OCI-LY1 (cell line): ENCODE measurements around the gene SC5D.

Source experiments
- CTCF ChIP-seq: fragments of 200-600 bp; sonication (generic), shearing (Covaris generic); IDR thresholded peaks from 2 replicates; pipeline ENCODE4 v1.5.1; 2017; ENCODE audit warnings: mild to moderate bottlenecking, antibody characterized with exemption, low read length, moderate library complexity, mixed read lengths
- EZH2 ChIP-seq: fragments of 200-600 bp; sonication (generic), shearing (Covaris generic); IDR thresholded peaks from 2 replicates; pipeline ENCODE4 v1.8.0; 2017; ENCODE audit warnings: borderline replicate concordance, mixed run types, mild to moderate bottlenecking, antibody characterized with exemption, low read length, moderate library complexity, mixed read lengths

- no peak for TF ChIP-seq CTCF
- TF ChIP-seq EZH2: no peak
These were observed 52.3 kb downstream of the SC5D start for GRCh38 chr11:121344824-121345223.
